ENCODE data around the gene S100PBP.

GRCh38 chr1:32868085-32868484, 50.6 kb downstream of the S100PBP start:
- TF ChIP-seq CTCF (IDR thresholded peaks at IDR 0.05) (no peak), POLR2A (IDR thresholded peaks at IDR 0.05) (no peak)
